H1 (cell line): ENCODE data around the gene CEP128. TPM values are rescaled to one million over a fixed set of nuclear protein-coding genes. Genes with fewer than 3 reads are reported as not detected.

ENCODE experiments used
- CTCF ChIA-PET: fragments of 300-600 bp; sonication (Branson Sonifier 250); formaldehyde crosslinking; loops from one replicate; lab custom pipeline; 2021; ENCODE audit not compliant: partially characterized antibody; lab: Charles Lee
- POLR2A ChIA-PET: fragments of 300-600 bp; sonication (Branson Sonifier 250); formaldehyde crosslinking; loops from one replicate; lab custom pipeline; 2021; ENCODE audit warnings: inconsistent platforms; ENCODE audit not compliant: partially characterized antibody; lab: Charles Lee
- DNase-seq, 2 experiments: peaks; one replicate each; pipeline versions ENCODE4 v3.0.0 to v3.0.0-alpha.2; 2010 to 2022; ENCODE audit warnings: low spot score in 2 of 2, low read depth in 1 of 2, mixed read lengths in 1 of 2
- FAIRE-seq: peaks from 2 replicates; lab custom pipeline; 2011; peaks lifted over from hg19 to GRCh38; lab: Jason Lieb, UNC
- H2AFZ ChIP-seq: 2 replicates; pipeline ENCODE4 v1.8.1; 2012; ENCODE audit warnings: low read length, inconsistent platforms
- H2AK5ac ChIP-seq: 2 replicates; pipeline ENCODE4 v1.6.1; 2013; ENCODE audit warnings: low read depth, low read length
- H2BK120ac ChIP-seq: replicated peaks from 2 replicates; pipeline ENCODE3; 2013; ENCODE audit warnings: low read depth, low read length, inconsistent platforms
- H2BK12ac ChIP-seq: 2 replicates; pipeline ENCODE4 v1.6.1; 2013; ENCODE audit warnings: low read depth, low read length
- H2BK15ac ChIP-seq: 2 replicates; pipeline ENCODE4 v1.6.1; 2013; ENCODE audit warnings: low read length
- H2BK20ac ChIP-seq: 2 replicates; pipeline ENCODE4 v1.6.1; 2013; ENCODE audit warnings: low read length
- H2BK5ac ChIP-seq: 2 replicates; pipeline ENCODE4 v1.6.1; 2013; ENCODE audit warnings: low read depth, low read length
- H3K14ac ChIP-seq: 2 replicates; pipeline ENCODE4 v1.6.1; 2013; ENCODE audit warnings: inconsistent platforms; ENCODE audit not compliant: insufficient read length
- H3K18ac ChIP-seq: 2 replicates; pipeline ENCODE4 v1.6.1; 2013; ENCODE audit warnings: low read length; ENCODE audit errors: extremely low read depth
- H3K23ac ChIP-seq: 2 replicates; pipeline ENCODE4 v1.6.1; 2013; ENCODE audit warnings: inconsistent platforms; ENCODE audit not compliant: insufficient read length
- H3K23me2 ChIP-seq: 2 replicates; pipeline ENCODE4 v1.6.1; 2013; ENCODE audit warnings: low read depth, low read length
- H3K27ac ChIP-seq: 2 replicates; pipeline ENCODE4 v1.6.1; 2011; ENCODE audit warnings: low read depth, low read length, inconsistent platforms
- H3K27me3 ChIP-seq, 4 experiments: replicated peaks in 1 of 4; 1 replicate in 1 of 4; 2 replicates in 3 of 4; pipeline versions ENCODE4 v1.6.1 to v1.8.1; 2011 to 2013; ENCODE audit warnings: low read length in 3 of 4, mild to moderate bottlenecking in 3 of 4, inconsistent platforms in 2 of 4, mixed read lengths in 2 of 4, moderate library complexity in 1 of 4; ENCODE audit not compliant: control insufficient read depth in 3 of 4, insufficient read depth in 3 of 4; ENCODE audit errors: extremely low read depth in 1 of 4
- H3K36me3 ChIP-seq, 4 experiments: 2 replicates each; pipeline versions ENCODE4 v1.6.1 to v1.8.1; 2011 to 2013; ENCODE audit warnings: mild to moderate bottlenecking in 4 of 4, low read length in 3 of 4, moderate library complexity in 2 of 4, control low read depth in 1 of 4, inconsistent platforms in 1 of 4; ENCODE audit not compliant: insufficient read depth in 4 of 4, control insufficient read depth in 2 of 4
- H3K4ac ChIP-seq: replicated peaks from 2 replicates; pipeline ENCODE3; 2013; ENCODE audit warnings: low read length, low read depth, mixed read lengths, inconsistent platforms; ENCODE audit not compliant: insufficient read length
- H3K4me1 ChIP-seq, 4 experiments: replicated peaks in 1 of 4; 1 replicate in 1 of 4; 2 replicates in 3 of 4; pipeline versions ENCODE4 v1.6.1 to v1.8.1; 2011 to 2013; ENCODE audit warnings: low read length in 3 of 4, inconsistent platforms in 2 of 4, mixed read lengths in 1 of 4; ENCODE audit not compliant: insufficient read depth in 4 of 4, control insufficient read depth in 3 of 4
- H3K4me2 ChIP-seq, 2 experiments: 2 replicates each; pipeline versions ENCODE4 v1.6.1 to v1.8.1; 2011 to 2013; ENCODE audit warnings: low read depth in 2 of 2, low read length in 2 of 2, control low read depth in 1 of 2, inconsistent platforms in 1 of 2, mild to moderate bottlenecking in 1 of 2; ENCODE audit not compliant: insufficient read depth in 1 of 2
- H3K4me3 ChIP-seq, 4 experiments: fragments of 200-600, 300-600 bp in 1 of 4; sonication (generic), shearing (Covaris generic), sonication (Bioruptor Twin) in 1 of 4; 2 replicates each; pipeline versions ENCODE4 v1.5.1 to v1.8.1; 2011 to 2016; ENCODE audit warnings: low read length in 4 of 4, low read depth in 3 of 4, control low read depth in 2 of 4, inconsistent platforms in 2 of 4, mild to moderate bottlenecking in 2 of 4, mixed read lengths in 1 of 4, moderate library complexity in 1 of 4; ENCODE audit not compliant: insufficient read depth in 2 of 4; ENCODE audit errors: extremely low read depth in 1 of 4
- H3K56ac ChIP-seq: replicated peaks from 2 replicates; pipeline ENCODE3; 2013; ENCODE audit warnings: low read depth, mild to moderate bottlenecking, mixed read lengths, low read length, inconsistent platforms; ENCODE audit not compliant: insufficient read length
- H3K79me1 ChIP-seq: 2 replicates; pipeline ENCODE4 v1.6.1; 2013; ENCODE audit warnings: low read depth, low read length, control low read depth
- H3K79me2 ChIP-seq, 2 experiments: 2 replicates each; pipeline versions ENCODE4 v1.6.1 to v1.8.1; 2012 to 2013; ENCODE audit warnings: low read length in 2 of 2, mild to moderate bottlenecking in 2 of 2, inconsistent platforms in 1 of 2; ENCODE audit not compliant: insufficient read depth in 2 of 2, control insufficient read depth in 1 of 2
- H3K9ac ChIP-seq, 4 experiments: replicated peaks in 1 of 4; 1 replicate in 1 of 4; 2 replicates in 3 of 4; pipeline versions ENCODE4 v1.6.1 to v1.8.1; 2011 to 2013; ENCODE audit warnings: low read depth in 3 of 4, low read length in 3 of 4, control low read depth in 2 of 4, mild to moderate bottlenecking in 2 of 4, moderate library complexity in 2 of 4, inconsistent platforms in 1 of 4; ENCODE audit errors: extremely low read depth in 1 of 4
- H3K9me3 ChIP-seq, 2 experiments: 2 replicates each; pipeline versions ENCODE4 v1.6.1 to v1.8.1; 2012 to 2013; ENCODE audit warnings: mild to moderate bottlenecking in 2 of 2, moderate library complexity in 2 of 2, control low read depth in 1 of 2, inconsistent platforms in 1 of 2, low read depth in 1 of 2, low read length in 1 of 2, mixed read lengths in 1 of 2; ENCODE audit not compliant: insufficient read depth in 2 of 2
- H4K20me1 ChIP-seq, 2 experiments: replicated peaks in 1 of 2; 2 replicates each; pipeline versions ENCODE3 to v1.8.1; 2011 to 2013; ENCODE audit warnings: inconsistent platforms in 2 of 2, low read length in 2 of 2, mild to moderate bottlenecking in 1 of 2; ENCODE audit not compliant: insufficient read depth in 2 of 2, control insufficient read depth in 1 of 2
- H4K5ac ChIP-seq: 2 replicates; pipeline ENCODE4 v1.6.1; 2013; ENCODE audit warnings: low read length, low read depth, mixed read lengths, inconsistent platforms; ENCODE audit not compliant: insufficient read length
- H4K8ac ChIP-seq: 2 replicates; pipeline ENCODE4 v1.8.0; 2013; ENCODE audit warnings: mild to moderate bottlenecking, moderate library complexity, low read length, inconsistent platforms; ENCODE audit not compliant: insufficient read depth; ENCODE audit errors: extremely low read depth
- H4K91ac ChIP-seq: replicated peaks from 2 replicates; pipeline ENCODE3; 2013; ENCODE audit warnings: low read length, mixed read lengths, inconsistent platforms; ENCODE audit not compliant: insufficient read length
- CEBPB ChIP-seq: IDR thresholded peaks from 2 replicates; pipeline ENCODE4 v1.6.1; 2012; ENCODE audit warnings: low read depth, low read length
- EGR1 ChIP-seq: IDR thresholded peaks from 2 replicates; pipeline ENCODE4 v1.6.1; 2011; ENCODE audit warnings: low read depth, low read length, borderline replicate concordance
- FOSL1 ChIP-seq: IDR thresholded peaks from 2 replicates; pipeline ENCODE4 v1.6.1; 2011; ENCODE audit warnings: mild to moderate bottlenecking, low read depth, low read length, moderate library complexity; ENCODE audit not compliant: insufficient read depth
- JUND ChIP-seq: IDR thresholded peaks from 2 replicates; pipeline ENCODE4 v1.6.1; 2011; ENCODE audit warnings: mild to moderate bottlenecking, improper control_type of control experiment, low read length
- RBBP5 ChIP-seq: IDR thresholded peaks from 2 replicates; pipeline ENCODE4 v1.7.1; 2012; ENCODE audit warnings: low read depth, mild to moderate bottlenecking, inconsistent platforms, low read length, moderate library complexity, borderline replicate concordance
- RXRA ChIP-seq: IDR thresholded peaks from 2 replicates; pipeline ENCODE4 v1.6.1; 2011; ENCODE audit warnings: low read depth, mild to moderate bottlenecking, low read length, moderate library complexity; ENCODE audit not compliant: insufficient read depth
- TCF12 ChIP-seq: IDR thresholded peaks from 2 replicates; pipeline ENCODE4 v1.6.1; 2011; ENCODE audit warnings: low read depth, mild to moderate bottlenecking, low read length
- WGBS, 2 experiments: shearing (Covaris generic) in 1 of 2; methylation state at CpG; one replicate each; pipeline versions ENCODE4 v1.1.6 to v1.1.7; 2013 to 2015; ENCODE audit warnings: low lambda C conversion rate in 2 of 2, mixed read lengths in 2 of 2, inconsistent platforms in 1 of 2, low coverage in 1 of 2, missing lambda C conversion rate in 1 of 2; ENCODE audit not compliant: insufficient replicate concordance in 2 of 2, insufficient coverage in 1 of 2, insufficient read length in 1 of 2; ENCODE audit errors: extremely low coverage in 1 of 2, missing lambda C conversion rate in 1 of 2; 5-methylcytosine and 5-hydroxymethylcytosine counted together
- polyA plus RNA-seq, 7 experiments: library from polyadenylated mRNA; depleted of rRNA in 3 of 7; stranded (reverse) in 5 of 7; unstranded in 2 of 7; fragments of >200 nt in 5 of 7; fragments of 200-250 nt in 2 of 7; gene quantifications; 1 replicate in 5 of 7; 2 replicates in 1 of 7; 4 replicates in 1 of 7; pipeline versions ENCODE4 v1.2.1 to v1.2.3, GENCODE V29; 2011 to 2013; ENCODE audit warnings: missing spikeins in 2 of 7, mixed read lengths in 2 of 7
- total RNA-seq: library from RNA; stranded (reverse); fragmentation: NEBNext Ultra II Directional; extraction: Animal tissue kit (Norgen Biotek cat#: 25700); gene quantifications from 2 replicates; pipeline ENCODE4 v1.2.1, GENCODE V29; 2021
- TF ChIP-seq, protein P1 (sequence below): IDR thresholded peaks from 2 replicates; pipeline ENCODE4 v1.6.1; 2011; ENCODE audit warnings: low read length, improper control_type of control experiment

The CEP128 gene
- total and polyA plus RNA-seq, 2 of the 8 experiments (the other 6 are each of a cell fraction or from before 2014, with no cell fraction given), result 1.9 to 17.0 TPM

DNA sequence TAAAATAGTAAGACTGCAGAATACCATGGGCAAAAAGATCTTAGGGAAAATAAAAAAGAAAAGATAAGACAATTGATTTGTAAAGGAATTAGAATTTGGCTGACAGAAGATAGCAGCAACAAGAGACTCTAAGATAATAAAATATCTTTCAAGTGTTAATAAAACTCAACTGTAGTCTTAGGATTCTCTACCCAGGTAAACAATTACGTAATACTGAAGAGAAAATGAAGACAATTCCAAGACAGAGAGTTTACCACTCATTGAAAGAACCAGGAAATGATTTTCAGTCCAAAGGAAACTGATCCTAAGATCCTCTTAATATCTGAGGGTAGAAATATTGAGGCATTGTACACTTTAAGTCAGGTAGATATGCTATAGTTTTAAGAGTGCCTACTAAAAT is 321.1 kb downstream of the CEP128 start:
- no peak overlapping the region for H2BK20ac ChIP-seq
- no peak overlapping the region for H2AK5ac ChIP-seq
- H3K18ac ChIP-seq, result no peak overlapping the region
- POLR2A ChIA-PET, result no interaction called here
- H4K91ac ChIP-seq, result no peak overlapping the region
- H3K79me1 ChIP-seq, result no peaks in the 10 kb centered on the region
- TF ChIP-seq RBBP5 (no peak), TCF12 (no peak), RXRA (no peak), JUND (no peak), FOSL1 (no peak), EGR1 (no peak), CEBPB (peak; percentile 24; the same call in 1 of the 2 replicates)
- TF ChIP-seq, protein P1, sequence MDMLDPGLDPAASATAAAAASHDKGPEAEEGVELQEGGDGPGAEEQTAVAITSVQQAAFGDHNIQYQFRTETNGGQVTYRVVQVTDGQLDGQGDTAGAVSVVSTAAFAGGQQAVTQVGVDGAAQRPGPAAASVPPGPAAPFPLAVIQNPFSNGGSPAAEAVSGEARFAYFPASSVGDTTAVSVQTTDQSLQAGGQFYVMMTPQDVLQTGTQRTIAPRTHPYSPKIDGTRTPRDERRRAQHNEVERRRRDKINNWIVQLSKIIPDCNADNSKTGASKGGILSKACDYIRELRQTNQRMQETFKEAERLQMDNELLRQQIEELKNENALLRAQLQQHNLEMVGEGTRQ, result no peak
- TF ChIP-seq, all 59 proteins: peak for 1
- H4K5ac ChIP-seq, result no peak overlapping the region
- H3K23me2 ChIP-seq, result no peaks in the 10 kb centered on the region
- WGBS, 2 experiments, result 88% methylated on average over 1 of the region's 1 CpG; no CpG with 5 or more reads in 1 of the 2 experiments
- no peaks in the 10 kb centered on the region for H3K27me3 ChIP-seq
- no peak overlapping the region for H2AFZ ChIP-seq
- FAIRE-seq (no peak), DNase-seq (no peak)
- H3K4me3 ChIP-seq, result no peak overlapping the region
- H4K20me1 ChIP-seq, result no peaks in the 10 kb centered on the region
- H3K9me3 ChIP-seq, result no peaks in the 10 kb centered on the region
- H3K4ac ChIP-seq, result no peak overlapping the region
- H2BK120ac ChIP-seq, result no peak overlapping the region
- no peak overlapping the region for H3K4me2 ChIP-seq
- H3K4me1 ChIP-seq, result no peaks in the 10 kb centered on the region
- H3K9ac ChIP-seq, result no peak overlapping the region
- H3K27ac ChIP-seq, result no peak overlapping the region
- CTCF ChIA-PET, result interaction anchor here (0.6 kb wide), 1 partner anchor 123 kb away, joined by 3 read pairs; no protein-coding TSS in a partner anchor
- H2BK5ac ChIP-seq, result no peak overlapping the region
- H2BK12ac ChIP-seq, result no peak overlapping the region
- H4K8ac ChIP-seq, result no peak overlapping the region
- H3K23ac ChIP-seq, result no peak overlapping the region
- H3K14ac ChIP-seq, result no peak overlapping the region
- H2BK15ac ChIP-seq, result no peak overlapping the region
- H3K56ac ChIP-seq, result no peak overlapping the region
- no peaks in the 10 kb centered on the region for H3K36me3 ChIP-seq
- no peaks in the 10 kb centered on the region for H3K79me2 ChIP-seq
